CD4-positive, alpha-beta T cell (primary cell): Measurements from ENCODE around the gene C6orf163. TPM values are rescaled to one million over a fixed set of nuclear protein-coding genes. Genes with fewer than 3 reads are reported as not detected.
"Not testable (repeated sequence)": the region's sequence is repeated elsewhere in the genome, so short reads cannot be mapped to it uniquely, and the experiment has no call there.

Experiments
- ATAC-seq: fragments of 200-7000 bp; cut with Tn5 transposase; one replicate; pipeline ENCODE4 v1.10.0; 2022; ENCODE audit warnings: mild to moderate bottlenecking; ENCODE audit not compliant: poor library complexity
- CTCF ChIA-PET: fragments of 350-600 bp; sonication (Branson Sonifier 250); formaldehyde crosslinking; loops from one replicate; lab custom pipeline; 2021; ENCODE audit warnings: antibody characterized with exemption, inconsistent platforms; lab: Charles Lee
- POLR2A ChIA-PET: fragments of 350-600 bp; sonication (Branson Sonifier 250); formaldehyde crosslinking; loops from one replicate; lab custom pipeline; 2021; ENCODE audit warnings: antibody characterized with exemption, inconsistent platforms; lab: Charles Lee
- DNase-seq, 14 experiments: peaks; one replicate each; pipeline ENCODE4 v3.0.0-alpha.2; 2013 to 2020; ENCODE audit warnings: mixed read lengths in 2 of 14
- H3K27ac ChIP-seq, 2 donors: one replicate each; pipeline versions ENCODE4 v1.5.1 to v1.7.0; 2013; ENCODE audit warnings: low read length in 2 of 2, low read depth in 1 of 2, mild to moderate bottlenecking in 1 of 2
- H3K27me3 ChIP-seq, 2 experiments: 1 replicate in 1 of 2; 2 replicates in 1 of 2; pipeline versions ENCODE4 v1.6.1 to v1.7.0; 2013; ENCODE audit warnings: low read length in 2 of 2, control low read depth in 1 of 2, mild to moderate bottlenecking in 1 of 2, moderate library complexity in 1 of 2; ENCODE audit not compliant: insufficient read depth in 2 of 2, control insufficient read depth in 1 of 2
- H3K36me3 ChIP-seq: one replicate; pipeline ENCODE4 v1.6.1; 2013; ENCODE audit warnings: low read length, control low read depth; ENCODE audit not compliant: insufficient read depth
- H3K4me1 ChIP-seq: one replicate; pipeline ENCODE4 v1.6.1; 2013; ENCODE audit warnings: low read length, control low read depth; ENCODE audit not compliant: insufficient read depth
- H3K4me3 ChIP-seq: one replicate; pipeline ENCODE4 v1.5.1; 2013; ENCODE audit warnings: mild to moderate bottlenecking, low read length, moderate library complexity
- H3K9me3 ChIP-seq, 2 experiments: 1 replicate in 1 of 2; 2 replicates in 1 of 2; pipeline versions ENCODE4 v1.6.1 to v1.7.0; 2013; ENCODE audit warnings: low read length in 2 of 2, mild to moderate bottlenecking in 2 of 2, control low read depth in 1 of 2, moderate library complexity in 1 of 2; ENCODE audit not compliant: control insufficient read depth in 1 of 2, insufficient read depth in 1 of 2
- H3K27ac Mint-ChIP-seq: one replicate; pipeline ENCODE4 v1.8.0; 2020; ENCODE audit warnings: mixed read lengths
- H3K27me3 Mint-ChIP-seq: one replicate; pipeline ENCODE4 v1.8.0; 2021; ENCODE audit warnings: mixed read lengths
- H3K36me3 Mint-ChIP-seq: one replicate; pipeline ENCODE4 v1.8.0; 2021; ENCODE audit warnings: low read depth, mixed read lengths
- H3K4me1 Mint-ChIP-seq: one replicate; pipeline ENCODE4 v1.8.0; 2021; ENCODE audit warnings: low read depth, mixed read lengths
- H3K4me3 Mint-ChIP-seq: one replicate; pipeline ENCODE4 v1.8.0; 2020; ENCODE audit warnings: mild to moderate bottlenecking, mixed read lengths
- H3K9me3 Mint-ChIP-seq: one replicate; pipeline ENCODE4 v1.8.0; 2020; ENCODE audit warnings: mixed read lengths
- CTCF ChIP-seq: fragments of 200-600 bp; IDR thresholded peaks from one replicate; pipeline ENCODE4 v1.8.0; 2022; ENCODE audit warnings: antibody characterized with exemption, mild to moderate bottlenecking
- intact Hi-C, 2 experiments: fragments of 100-400 bp; cut with DNase I in 1 of 2; cut with micrococcal nuclease in 1 of 2; formaldehyde crosslinking; loops; one replicate each; pipeline versions ENCODE4 v1.15.1 to v1.9.0; 2023 to 2025; cut with DNase I, micrococcal nuclease
- total RNA-seq, 174 experiments: library from RNA in 2 of 174; stranded (reverse) in 2 of 174; gene quantifications; one replicate each; pipeline ENCODE4 v1.2.3 and lab custom pipeline; 2021 to 2026

Gene C6orf163
- total RNA-seq, 2 experiments from 2014 or later, result 0.93 to 1.4 TPM

GRCh38 chr6:87322304-87323212 lies 22.1 kb upstream of the C6orf163 start, which contains the start of gene SMIM8:
SMIM8 (plus strand) TSS chr6:87322588; CDS start chr6:87337032, 14,444 bp downstream.
- H3K4me1 Mint-ChIP-seq, result peaks cover 21% of the 10 kb centered on the region
- Histone ChIP-seq H3K27ac (peak within 1 kb of the TSS; percentile 14 to 52), H3K4me3 (peak within 1 kb of the TSS; percentile 73), H3K36me3 (no peaks in the 10 kb centered on the region), H3K9me3 (no peaks in the 10 kb centered on the region), H3K27me3 (no peaks in the 10 kb centered on the region), H3K4me1 (peaks cover 9% of the 10 kb centered on the region)
- no peaks in the 10 kb centered on the region for H3K27me3 Mint-ChIP-seq
- no peaks in the 10 kb centered on the region for H3K9me3 Mint-ChIP-seq
- ChIA-PET POLR2A (interaction anchor here (0.7 kb wide), 2 partner anchors 87 to 150 kb away, joined by 3 to 4 read pairs; partner anchors contain the start of gene SLC35A1), CTCF (interaction anchor here (0.9 to 2.2 kb wide), 3 partner anchors 16 to 267 kb away, joined by 3 to 9 read pairs (median 3); partner anchors contain the start of genes ORC3 and RARS2)
- TF ChIP-seq CTCF, result peak; percentile 97
- peak within 1 kb of the TSS; percentile 92 for H3K4me3 Mint-ChIP-seq
- peak; percentile 75 to 89 (median 82) for DNase-seq
- ATAC-seq, result peak; percentile 98
- intact Hi-C loops, result loop anchor here (1.0 to 10.0 kb wide), 5 partner anchors 85 to 382 kb away; partner anchors contain the start of genes AKIRIN2 (in 1 of the 2), CFAP206 (in 1 of the 2), RARS2 (in 1 of the 2) and SLC35A1 (in 1 of the 2)
- H3K27ac Mint-ChIP-seq, result peak within 1 kb of the TSS; percentile 67
- H3K36me3 Mint-ChIP-seq, result no peaks in the 10 kb centered on the region

DNA sequence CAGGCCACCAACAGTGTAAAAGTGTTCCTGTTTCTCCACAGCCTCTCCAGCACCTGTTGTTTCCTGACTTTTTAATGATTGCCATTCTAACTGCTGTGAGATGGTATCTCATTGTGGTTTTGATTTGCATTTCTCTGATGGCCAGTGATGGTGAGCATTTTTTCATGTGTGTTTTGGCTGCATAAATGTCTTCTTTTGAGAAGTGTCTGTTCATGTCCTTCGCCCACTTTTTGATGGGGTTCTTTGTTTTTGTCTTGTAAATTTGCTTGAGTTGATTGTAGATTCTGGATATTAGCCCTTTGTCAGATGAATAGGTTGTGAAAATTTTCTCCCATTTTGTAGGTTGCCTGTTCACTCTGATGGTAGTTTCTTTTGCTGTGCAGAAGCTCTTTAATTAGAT lies 20.7 kb upstream of the C6orf163 start:
- Mint-ChIP-seq H3K4me1 (peaks cover 21% of the 10 kb centered on the region), H3K4me3 (peak overlapping the region; percentile 92)
- H3K4me1 ChIP-seq, H3K9me3 ChIP-seq, POLR2A ChIA-PET, H3K9me3 Mint-ChIP-seq, ATAC-seq, H3K27ac ChIP-seq, H3K27me3 Mint-ChIP-seq, DNase-seq, CTCF ChIA-PET, H3K36me3 ChIP-seq, H3K36me3 Mint-ChIP-seq, H3K27me3 ChIP-seq, H3K4me3 ChIP-seq, H3K27ac Mint-ChIP-seq: not testable (repeated sequence)
- intact Hi-C loops, result loop anchor here in 1 of 2 experiments (2.0 to 10.0 kb wide), 4 partner anchors 83 to 381 kb away; partner anchors contain the start of genes AKIRIN2, CFAP206, RARS2 and ZNF292

DNA sequence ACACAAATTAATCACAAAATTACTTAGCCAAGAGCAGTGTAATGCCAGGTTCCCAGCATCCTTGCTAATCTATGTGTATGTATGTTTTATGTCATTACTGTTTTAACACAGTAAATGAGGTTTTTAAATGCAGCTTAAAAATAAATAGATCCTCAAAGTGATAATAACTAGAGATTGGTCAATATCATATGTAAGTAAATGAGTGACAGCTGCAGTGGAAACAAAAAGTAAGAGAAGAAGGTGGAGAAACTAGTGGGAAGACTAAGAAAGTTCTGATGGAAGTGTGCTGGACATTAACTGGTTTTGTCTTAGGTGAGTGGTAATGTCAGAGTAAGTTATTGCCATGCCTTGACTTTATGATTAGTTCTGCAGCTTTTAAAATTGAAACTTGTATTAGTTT lies 13.7 kb upstream of the C6orf163 start:
- no peak overlapping the region for H3K27ac ChIP-seq
- Mint-ChIP-seq H3K36me3 (peaks cover 25% of the 10 kb centered on the region), H3K4me3 (no peak overlapping the region), H3K9me3 (no peaks in the 10 kb centered on the region), H3K27ac (no peak overlapping the region), H3K4me1 (peaks cover 25% of the 10 kb centered on the region), H3K27me3 (no peaks in the 10 kb centered on the region)
- no peak for DNase-seq
- ChIA-PET CTCF (no interaction called here), POLR2A (no interaction called here)
- intact Hi-C loops, result no loop called here
- no peaks in the 10 kb centered on the region for H3K36me3 ChIP-seq
- H3K4me3 ChIP-seq, result no peak overlapping the region
- peaks cover 0 to 6% of the 10 kb centered on the region in 2 experiments for H3K9me3 ChIP-seq
- no peaks in the 10 kb centered on the region for H3K27me3 ChIP-seq
- ATAC-seq, result no peak
- TF ChIP-seq CTCF, result no peak
- H3K4me1 ChIP-seq, result peaks cover 8% of the 10 kb centered on the region
